Memory B cell (primary cell): ENCODE data around the gene PHPT1.

Experiments
- ATAC-seq: fragments of 150-1000 bp; cut with Tn5 transposase; 2 replicates; pipeline ENCODE4 v1.10.0; 2021; ENCODE audit warnings: low read depth, mild to moderate bottlenecking, moderate library complexity
- DNase-seq, 2 donors: peaks; one replicate each; pipeline ENCODE4 v3.0.0; 2022; ENCODE audit warnings: low spot score in 2 of 2
- H3K27ac Mint-ChIP-seq: one replicate; pipeline ENCODE4 v1.8.0; 2022; ENCODE audit warnings: mild to moderate bottlenecking, moderate library complexity, mixed read lengths
- H3K27me3 Mint-ChIP-seq: one replicate; pipeline ENCODE4 v1.8.0; 2022; ENCODE audit warnings: mixed read lengths
- H3K36me3 Mint-ChIP-seq: one replicate; pipeline ENCODE4 v1.8.0; 2022; ENCODE audit warnings: mild to moderate bottlenecking, mixed read lengths
- H3K4me1 Mint-ChIP-seq: one replicate; pipeline ENCODE4 v1.8.0; 2022; ENCODE audit warnings: mixed read lengths
- H3K4me3 Mint-ChIP-seq: one replicate; pipeline ENCODE4 v1.8.0; 2022; ENCODE audit warnings: mild to moderate bottlenecking, moderate library complexity, mixed read lengths
- H3K9me3 Mint-ChIP-seq: one replicate; pipeline ENCODE4 v1.8.0; 2022; ENCODE audit warnings: mixed read lengths

Gene PHPT1

GRCh38 chr9:136854842-136855460, 5.7 kb downstream of the PHPT1 start:
- Mint-ChIP-seq H3K27ac (no peak overlapping the region), H3K27me3 (no peaks in the 10 kb centered on the region), H3K36me3 (no peaks in the 10 kb centered on the region), H3K4me1 (peaks cover 2% of the 10 kb centered on the region), H3K4me3 (no peak overlapping the region), H3K9me3 (no peaks in the 10 kb centered on the region)
- DNase-seq (no peak), ATAC-seq (no peak)

- Mint-ChIP-seq H3K36me3 (no peaks in the 10 kb centered on the region), H3K27me3 (no peaks in the 10 kb centered on the region), H3K27ac (no peak overlapping the region), H3K4me3 (no peak overlapping the region), H3K9me3 (no peaks in the 10 kb centered on the region), H3K4me1 (peaks cover 2% of the 10 kb centered on the region)
- DNase-seq (no peak), ATAC-seq (no peak)
Observed at GRCh38 chr9:136855461-136856078, 6.4 kb downstream of the PHPT1 start.

- Mint-ChIP-seq H3K36me3 (no peaks in the 10 kb centered on the region), H3K27me3 (no peaks in the 10 kb centered on the region), H3K4me3 (no peak overlapping the region), H3K9me3 (no peaks in the 10 kb centered on the region), H3K27ac (no peak overlapping the region), H3K4me1 (peaks cover 2% of the 10 kb centered on the region)
- DNase-seq (no peak), ATAC-seq (no peak)
Observed at GRCh38 chr9:136856079-136856476, 6.9 kb downstream of the PHPT1 start.

DNA sequence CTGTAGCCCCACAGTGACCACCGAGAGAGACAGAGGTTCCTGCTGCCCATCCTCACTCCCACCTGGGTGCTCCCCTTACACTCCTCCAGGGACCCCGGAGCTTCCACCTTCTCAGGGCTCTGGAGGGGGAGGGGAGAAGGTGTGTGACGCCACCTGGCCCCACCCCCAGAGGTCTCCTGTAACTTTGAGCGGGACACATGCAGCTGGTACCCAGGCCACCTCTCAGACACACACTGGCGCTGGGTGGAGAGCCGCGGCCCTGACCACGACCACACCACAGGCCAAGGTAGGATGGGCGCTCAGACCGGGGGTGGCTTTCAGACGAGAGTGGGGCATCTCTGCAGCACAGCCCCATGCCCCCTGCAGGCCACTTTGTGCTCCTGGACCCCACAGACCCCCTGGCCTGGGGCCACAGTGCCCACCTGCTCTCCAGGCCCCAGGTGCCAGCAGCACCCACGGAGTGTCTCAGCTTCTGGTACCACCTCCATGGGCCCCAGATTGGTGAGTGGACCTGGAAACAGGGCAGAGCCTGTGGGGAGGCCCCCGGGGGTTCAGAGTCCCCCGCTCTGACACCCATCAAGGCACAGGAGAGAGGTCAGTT, 7.4 kb downstream of the PHPT1 start:
- Mint-ChIP-seq H3K27ac (no peak overlapping the region), H3K36me3 (no peaks in the 10 kb centered on the region), H3K27me3 (no peaks in the 10 kb centered on the region), H3K4me1 (peaks cover 2% of the 10 kb centered on the region), H3K4me3 (no peak overlapping the region), H3K9me3 (no peaks in the 10 kb centered on the region)
- ATAC-seq (no peak), DNase-seq (no peak)

- ATAC-seq: no peak
- DNase-seq: no peak
- Mint-ChIP-seq H3K36me3 (peaks cover 2% of the 10 kb centered on the region), H3K27ac (no peak overlapping the region), H3K4me3 (no peak overlapping the region), H3K4me1 (peaks cover 2% of the 10 kb centered on the region), H3K27me3 (no peaks in the 10 kb centered on the region), H3K9me3 (no peaks in the 10 kb centered on the region)
Observed at GRCh38 chr9:136857166-136857565, 8.0 kb downstream of the PHPT1 start.

DNA sequence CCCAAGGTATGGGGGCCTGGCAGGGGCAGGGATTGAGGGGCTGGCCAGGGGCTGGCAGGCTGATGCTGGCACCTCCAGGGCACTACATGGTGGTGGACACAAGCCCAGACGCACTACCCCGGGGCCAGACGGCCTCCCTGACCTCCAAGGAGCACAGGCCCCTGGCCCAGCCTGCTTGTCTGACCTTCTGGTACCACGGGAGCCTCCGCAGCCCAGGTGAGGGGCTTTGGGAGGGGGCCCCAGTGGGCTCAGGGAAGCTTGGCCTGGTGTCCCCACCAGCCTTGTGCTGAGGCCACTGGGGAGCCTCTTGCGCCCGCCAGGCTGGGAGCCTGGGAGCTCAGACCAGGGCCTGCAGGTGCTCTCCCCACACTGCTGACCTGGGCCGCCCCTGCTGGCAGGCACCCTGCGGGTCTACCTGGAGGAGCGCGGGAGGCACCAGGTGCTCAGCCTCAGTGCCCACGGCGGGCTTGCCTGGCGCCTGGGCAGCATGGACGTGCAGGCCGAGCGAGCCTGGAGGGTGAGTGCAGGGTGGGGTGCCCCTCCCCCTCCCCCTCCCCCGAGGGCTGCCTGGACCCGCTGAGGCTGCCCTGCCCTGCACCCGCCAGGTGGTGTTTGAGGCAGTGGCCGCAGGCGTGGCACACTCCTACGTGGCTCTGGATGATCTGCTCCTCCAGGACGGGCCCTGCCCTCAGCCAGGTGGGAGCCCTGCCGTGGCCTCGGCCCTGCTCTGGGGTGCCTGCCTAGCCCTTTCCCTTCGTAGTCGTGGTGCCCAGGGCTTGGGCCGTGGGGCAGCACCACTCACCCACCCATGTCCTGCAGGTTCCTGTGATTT, 8.6 kb downstream of the PHPT1 start:
- Mint-ChIP-seq H3K27me3 (no peaks in the 10 kb centered on the region), H3K4me3 (no peak overlapping the region), H3K9me3 (no peaks in the 10 kb centered on the region), H3K36me3 (peaks cover 4% of the 10 kb centered on the region), H3K4me1 (peaks cover 4% of the 10 kb centered on the region), H3K27ac (no peak overlapping the region)
- no peak for DNase-seq
- no peak for ATAC-seq

GRCh38 chr9:136858452-136858843, 9.2 kb downstream of the PHPT1 start:
- Mint-ChIP-seq H3K27ac (no peak overlapping the region), H3K9me3 (no peaks in the 10 kb centered on the region), H3K4me3 (no peak overlapping the region), H3K27me3 (no peaks in the 10 kb centered on the region), H3K4me1 (peaks cover 4% of the 10 kb centered on the region), H3K36me3 (peaks cover 6% of the 10 kb centered on the region)
- no peak for DNase-seq
- no peak for ATAC-seq

DNA sequence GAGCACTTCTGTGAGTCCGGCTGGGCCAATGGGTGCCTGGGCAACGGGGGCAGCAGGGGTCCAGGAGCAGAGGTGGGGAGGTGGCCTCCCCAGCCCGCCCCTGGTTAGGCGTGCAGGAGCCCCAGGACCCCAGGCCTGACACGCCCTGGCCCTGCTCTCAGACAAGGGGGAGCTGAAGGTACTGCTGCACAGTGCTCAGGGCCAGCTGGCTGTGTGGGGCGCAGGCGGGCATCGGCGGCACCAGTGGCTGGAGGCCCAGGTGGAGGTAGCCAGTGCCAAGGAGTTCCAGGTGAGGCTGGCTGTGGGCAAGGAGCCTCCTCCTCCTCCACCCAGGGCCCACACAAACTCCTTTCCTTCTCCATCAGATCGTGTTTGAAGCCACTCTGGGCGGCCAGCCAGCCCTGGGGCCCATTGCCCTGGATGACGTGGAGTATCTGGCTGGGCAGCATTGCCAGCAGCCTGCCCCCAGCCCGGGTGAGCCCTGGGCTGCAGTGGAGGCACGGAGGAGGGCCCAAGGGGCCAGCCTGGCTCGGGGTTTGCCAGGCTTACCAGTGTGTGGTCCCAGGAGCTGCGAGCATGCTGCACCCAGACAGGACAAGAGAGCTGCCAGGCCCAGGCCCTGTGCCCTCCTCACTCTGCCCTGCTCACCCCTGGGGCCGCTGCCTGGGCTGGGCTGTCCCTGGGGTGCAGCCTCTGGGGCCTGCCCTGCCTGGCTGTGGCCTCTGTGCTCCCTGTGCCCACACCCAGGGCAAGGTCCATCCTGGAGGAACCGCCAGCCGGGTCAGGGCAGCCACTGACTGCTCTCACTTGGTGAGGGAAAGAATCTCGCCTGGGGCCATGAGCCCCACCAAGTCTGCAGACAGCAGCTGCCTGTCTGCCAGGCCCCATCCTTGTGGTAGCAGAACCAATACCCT, 9.9 kb downstream of the PHPT1 start:
- no peaks in the 10 kb centered on the region for H3K9me3 Mint-ChIP-seq
- H3K27ac Mint-ChIP-seq: no peak overlapping the region
- H3K36me3 Mint-ChIP-seq: peaks cover 8% of the 10 kb centered on the region
- no peaks in the 10 kb centered on the region for H3K27me3 Mint-ChIP-seq
- no peak overlapping the region for H3K4me3 Mint-ChIP-seq
- no peak for ATAC-seq
- no peak for DNase-seq
- peaks cover 4% of the 10 kb centered on the region for H3K4me1 Mint-ChIP-seq

DNA sequence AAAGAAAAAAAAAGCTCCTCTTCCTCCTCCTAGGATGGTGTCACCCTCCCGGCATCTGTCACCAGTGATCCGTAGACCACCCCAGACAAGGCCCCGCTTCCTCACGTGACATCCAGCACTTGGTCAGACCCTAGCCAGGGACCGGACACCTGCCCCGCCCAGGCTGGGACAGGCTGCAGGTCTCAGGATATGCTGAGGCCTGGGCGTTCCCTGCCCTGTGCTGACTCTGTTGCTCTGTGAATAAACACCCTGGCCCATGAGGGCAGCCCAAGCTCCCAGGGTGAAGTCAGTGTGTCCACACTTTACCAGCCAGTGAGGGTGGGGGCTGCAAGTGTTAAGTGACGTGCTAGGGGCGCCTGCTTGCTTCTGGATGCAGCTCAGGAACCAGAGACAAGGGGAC, 11.3 kb downstream of the PHPT1 start:
- no peak overlapping the region for H3K27ac Mint-ChIP-seq
- no peaks in the 10 kb centered on the region for H3K27me3 Mint-ChIP-seq
- peaks cover 8% of the 10 kb centered on the region for H3K4me1 Mint-ChIP-seq
- H3K4me3 Mint-ChIP-seq: no peak overlapping the region
- ATAC-seq (no peak), DNase-seq (no peak)
- no peaks in the 10 kb centered on the region for H3K9me3 Mint-ChIP-seq
- peaks cover 8% of the 10 kb centered on the region for H3K36me3 Mint-ChIP-seq

DNA sequence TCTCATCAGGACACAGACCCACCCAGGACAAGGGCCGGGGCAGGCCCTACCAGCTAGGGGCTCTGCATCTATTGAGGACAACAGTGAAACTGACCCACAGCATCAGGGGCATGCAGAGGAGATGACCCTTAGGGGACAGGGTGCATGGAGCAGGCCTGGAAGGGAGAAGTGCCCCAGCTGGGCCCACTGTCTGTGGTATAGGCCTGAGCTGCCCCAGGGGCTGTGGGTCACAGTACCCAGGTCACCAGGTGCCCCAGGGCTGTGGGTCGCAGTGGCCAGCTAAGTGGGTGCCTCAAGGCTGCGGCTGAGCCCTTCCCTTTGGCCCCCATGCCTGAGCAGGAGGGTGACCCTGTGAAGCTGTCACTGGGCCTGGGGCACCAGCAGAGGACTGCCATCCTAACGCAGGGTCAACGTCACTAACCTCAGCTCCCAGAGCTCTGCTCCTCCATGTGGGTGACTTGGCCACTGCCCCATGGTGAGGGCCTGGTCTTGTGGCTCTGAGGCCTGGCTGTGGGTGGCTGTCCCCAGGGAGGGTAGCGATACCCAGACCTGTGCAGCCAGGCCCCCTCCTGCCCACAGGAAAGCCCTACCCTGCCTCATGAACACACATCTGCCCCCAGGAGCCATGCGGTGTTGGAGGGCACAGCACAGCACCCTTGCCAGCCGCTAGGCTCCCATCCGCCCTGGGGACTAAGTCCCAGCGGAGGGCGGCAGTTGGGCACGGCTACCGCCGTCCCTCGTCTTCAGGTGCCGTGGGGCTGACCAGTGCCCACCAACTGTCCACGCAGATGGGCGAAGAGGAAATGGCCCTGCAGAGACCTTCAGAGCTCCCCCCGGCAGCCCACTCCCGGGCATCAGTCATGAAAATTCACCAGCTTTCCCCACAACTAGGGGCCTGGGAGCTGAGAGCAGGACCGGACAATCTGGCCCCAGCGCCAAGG, 12.0 kb downstream of the PHPT1 start:
- Mint-ChIP-seq H3K36me3 (peaks cover 8% of the 10 kb centered on the region), H3K4me1 (peaks cover 12% of the 10 kb centered on the region), H3K9me3 (no peaks in the 10 kb centered on the region), H3K27me3 (no peaks in the 10 kb centered on the region), H3K27ac (no peak overlapping the region), H3K4me3 (no peak overlapping the region)
- no peak for DNase-seq
- no peak for ATAC-seq

- no peaks in the 10 kb centered on the region for H3K27me3 Mint-ChIP-seq
- ATAC-seq: no peak
- peaks cover 8% of the 10 kb centered on the region for H3K36me3 Mint-ChIP-seq
- H3K9me3 Mint-ChIP-seq: no peaks in the 10 kb centered on the region
- H3K4me1 Mint-ChIP-seq: peaks cover 12% of the 10 kb centered on the region
- no peak overlapping the region for H3K4me3 Mint-ChIP-seq
- DNase-seq: no peak
- no peak overlapping the region for H3K27ac Mint-ChIP-seq
Observed at GRCh38 chr9:136861874-136862457, 12.8 kb downstream of the PHPT1 start.

GRCh38 chr9:136862849-136863622, 13.8 kb downstream of the PHPT1 start:
- peaks cover 8% of the 10 kb centered on the region for H3K36me3 Mint-ChIP-seq
- H3K27me3 Mint-ChIP-seq: no peaks in the 10 kb centered on the region
- no peaks in the 10 kb centered on the region for H3K9me3 Mint-ChIP-seq
- ATAC-seq: no peak
- H3K4me3 Mint-ChIP-seq: no peak overlapping the region
- H3K4me1 Mint-ChIP-seq: peaks cover 12% of the 10 kb centered on the region
- no peak for DNase-seq
- H3K27ac Mint-ChIP-seq: no peak overlapping the region
